Right lobe of liver (tissue), 4 donors: ENCODE data around the gene ZBTB7C.

Experiments used
- CTCF ChIP-seq, 4 donors: fragments of 200-600 bp in 3 of 4; fragments of 450-650 bp in 1 of 4; IDR thresholded peaks; one replicate each; pipeline versions ENCODE4 v1.5.1 to v1.8.0; 2016 to 2022; ENCODE audit warnings: antibody characterized with exemption in 4 of 4, mild to moderate bottlenecking in 2 of 4
- POLR2A ChIP-seq: fragments of 450-650 bp; IDR thresholded peaks from one replicate; pipeline ENCODE4 v1.6.1; 2017; ENCODE audit warnings: antibody characterized with exemption, mild to moderate bottlenecking
- donor health status: DM: no; HTN: no; CAD: no.
- donor health status: DM: no; HTN: no; CAD: no.
- donor health status: DM: no; HTN: yes; CAD: no.

- TF ChIP-seq CTCF (IDR thresholded peaks at IDR 0.05) (no peak), POLR2A (no peak)
These were observed 343.6 kb downstream of the ZBTB7C start for GRCh38 chr18:48065601-48065995.
